ENCODE measurements around the gene PHF3. TPM values are rescaled to one million over a fixed set of nuclear protein-coding genes. Genes with fewer than 3 reads are reported as not detected.

PHF3 gene
- total and polyA plus RNA-seq, 12 donors, result 4.3 to 46.3 (median 39.6) TPM

GRCh38 chr6:63635215-63635587, 401 bp upstream of the PHF3 start:
- TF ChIP-seq CTCF (IDR thresholded peaks at IDR 0.05), result no peak
- Histone ChIP-seq H3K4me1 (peaks cover 3 to 42% (median 39%) of the 10 kb centered on the region in 9 donors), H3K36me3 (no peaks in the 10 kb centered on the region), H3K4me3 (peak overlapping the region; percentile 79 to 97 (median 88)), H3K9me3 (no peaks in the 10 kb centered on the region), H3K27ac (peak overlapping the region; percentile 87 to 99 (median 96)), H3K27me3 (no peaks in the 10 kb centered on the region)
- WGBS, 2 donors, result 2 to 4% methylated on average over 5 of the region's 5 CpGs
- DNase-seq, result peak in 1 of 2 donors; percentile 5
- intact Hi-C loops (cut with DNase I), result loop anchor here in 6 of 10 donors (2.0 to 10.0 kb wide), 6 partner anchors 42 to 63 kb away; partner anchors contain the start of genes LOC128125822 (in 4 of the 6) and PTP4A1 (in 4 of the 6)
- ATAC-seq, result peak in 2 of 8 donors; percentile 1 to 6

DNA sequence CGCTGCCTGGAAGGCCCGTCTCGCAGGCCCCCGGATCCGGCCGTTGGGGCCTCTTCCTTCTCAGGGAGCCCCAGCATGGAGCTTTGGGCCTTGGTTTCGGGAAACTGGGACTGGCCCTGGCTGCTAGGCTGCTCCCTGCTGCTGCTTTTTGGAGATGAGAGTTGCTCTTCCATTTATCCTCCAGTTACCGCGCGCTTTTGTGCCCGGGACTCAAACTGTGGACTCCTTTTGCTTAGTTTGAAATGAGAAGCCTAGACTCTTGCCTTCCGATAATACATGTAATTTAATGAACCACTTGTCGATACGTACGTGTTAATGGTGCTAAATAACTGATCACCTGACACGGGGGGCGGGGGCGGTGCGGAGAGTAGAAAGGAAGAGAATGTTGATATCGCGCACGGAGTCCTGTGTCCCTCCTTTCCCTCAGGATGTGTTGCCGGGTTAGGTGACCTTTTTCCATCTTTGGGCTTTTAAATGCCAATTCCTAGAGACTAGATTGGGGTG, 968 bp downstream of the PHF3 start:
- Histone ChIP-seq H3K9me3 (no peaks in the 10 kb centered on the region), H3K27ac (peak overlapping the region; percentile 87 to 99 (median 96)), H3K27me3 (no peaks in the 10 kb centered on the region), H3K4me1 (peaks cover 3 to 50% (median 47%) of the 10 kb centered on the region in 9 donors), H3K4me3 (peak overlapping the region; percentile 79 to 97 (median 88)), H3K36me3 (peaks cover 0 to under 1% (median 0%) of the 10 kb centered on the region in 9 donors)
- no peak for TF ChIP-seq CTCF (IDR thresholded peaks at IDR 0.05)
- intact Hi-C loops (cut with DNase I), result loop anchor here in 7 of 10 donors (1.0 to 10.0 kb wide), 6 partner anchors 41 to 64 kb away; partner anchors contain the start of genes LOC128125822 (in 4 of the 7) and PTP4A1 (in 4 of the 7)
- peak; percentile 30 to 58 for DNase-seq
- 0% methylated on average over 23 of the region's 23 CpGs for WGBS, 2 donors
- peak in 5 of 8 donors; percentile 8 to 52 (median 34) for ATAC-seq

GRCh38 chr6:63637865-63638445, 2.4 kb downstream of the PHF3 start:
- intact Hi-C loops (cut with DNase I), result loop anchor here in 6 of 10 donors (5.0 to 10.0 kb wide), 5 partner anchors 39 to 66 kb away; partner anchors contain the start of genes LOC128125822 (in 3 of the 6) and PTP4A1 (in 3 of the 6)
- H3K9me3 ChIP-seq, result no peaks in the 10 kb centered on the region
- peaks cover 0 to 8% (median 0%) of the 10 kb centered on the region in 9 donors for H3K36me3 ChIP-seq
- peak overlapping the region in 7 of 10 donors; percentile 79 to 97 (median 88) for H3K4me3 ChIP-seq
- ATAC-seq (no peak), DNase-seq (no peak)
- 50 to 51% methylated on average over 2 of the region's 2 CpGs for WGBS, 2 donors
- no peak for TF ChIP-seq CTCF (IDR thresholded peaks at IDR 0.05)
- H3K27me3 ChIP-seq, result no peaks in the 10 kb centered on the region
- peak overlapping the region in 1 of 10 donors; percentile 97 for H3K27ac ChIP-seq
- H3K4me1 ChIP-seq, result peaks cover 3 to 61% (median 56%) of the 10 kb centered on the region in 9 donors

DNA sequence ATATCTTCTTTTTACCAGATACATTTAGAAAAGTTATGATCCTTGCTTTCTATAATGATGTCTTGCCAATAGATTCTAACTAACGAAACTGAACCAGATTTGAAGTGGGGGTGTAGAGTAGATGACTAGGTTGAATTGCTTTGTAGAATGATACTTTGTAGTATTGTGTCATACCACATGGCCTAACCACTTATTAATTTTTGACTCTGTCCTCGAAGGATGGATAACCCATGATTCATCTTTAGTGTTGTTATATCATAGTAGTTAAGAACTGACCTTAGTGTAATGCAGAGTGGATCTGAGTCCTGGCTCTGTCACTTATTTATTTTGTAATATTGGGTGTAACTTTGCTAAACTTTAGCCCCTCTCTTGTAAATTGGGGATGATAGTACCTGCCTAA, 4.5 kb downstream of the PHF3 start:
- Histone ChIP-seq H3K9me3 (no peaks in the 10 kb centered on the region), H3K36me3 (peaks cover 0 to 8% (median 0%) of the 10 kb centered on the region in 9 donors), H3K27ac (no peak overlapping the region), H3K4me1 (peaks cover 0 to 76% (median 69%) of the 10 kb centered on the region in 9 donors), H3K27me3 (no peaks in the 10 kb centered on the region), H3K4me3 (no peak overlapping the region)
- ATAC-seq (peak in 1 of 8 donors; percentile 5), DNase-seq (no peak)
- intact Hi-C loops (cut with DNase I), result loop anchor here in 2 of 10 donors (2.0 to 10.0 kb wide), 2 partner anchors 55 to 67 kb away; partner anchors contain the start of genes LOC128125822 (in 1 of the 2) and PTP4A1 (in 1 of the 2)
- WGBS, 2 donors, result 45 to 50% methylated on average over 2 of the region's 2 CpGs
- no peak for TF ChIP-seq CTCF (IDR thresholded peaks at IDR 0.05)
